Activated CD4-positive, CD25-positive, alpha-beta regulatory T cell treated with anti-CD3 and anti-CD28 coated beads, Interleukin-2, amount 50 U/mL, for 72 hours (primary cell): ENCODE measurements around the gene ASB1.
"Not testable (repeated sequence)": the region's sequence is repeated elsewhere in the genome, so short reads cannot be mapped to it uniquely, and the experiment has no call there.

Experiments used
- DNase-seq: peaks from one replicate; pipeline ENCODE4 v3.0.0; 2021

ASB1 gene

DNA sequence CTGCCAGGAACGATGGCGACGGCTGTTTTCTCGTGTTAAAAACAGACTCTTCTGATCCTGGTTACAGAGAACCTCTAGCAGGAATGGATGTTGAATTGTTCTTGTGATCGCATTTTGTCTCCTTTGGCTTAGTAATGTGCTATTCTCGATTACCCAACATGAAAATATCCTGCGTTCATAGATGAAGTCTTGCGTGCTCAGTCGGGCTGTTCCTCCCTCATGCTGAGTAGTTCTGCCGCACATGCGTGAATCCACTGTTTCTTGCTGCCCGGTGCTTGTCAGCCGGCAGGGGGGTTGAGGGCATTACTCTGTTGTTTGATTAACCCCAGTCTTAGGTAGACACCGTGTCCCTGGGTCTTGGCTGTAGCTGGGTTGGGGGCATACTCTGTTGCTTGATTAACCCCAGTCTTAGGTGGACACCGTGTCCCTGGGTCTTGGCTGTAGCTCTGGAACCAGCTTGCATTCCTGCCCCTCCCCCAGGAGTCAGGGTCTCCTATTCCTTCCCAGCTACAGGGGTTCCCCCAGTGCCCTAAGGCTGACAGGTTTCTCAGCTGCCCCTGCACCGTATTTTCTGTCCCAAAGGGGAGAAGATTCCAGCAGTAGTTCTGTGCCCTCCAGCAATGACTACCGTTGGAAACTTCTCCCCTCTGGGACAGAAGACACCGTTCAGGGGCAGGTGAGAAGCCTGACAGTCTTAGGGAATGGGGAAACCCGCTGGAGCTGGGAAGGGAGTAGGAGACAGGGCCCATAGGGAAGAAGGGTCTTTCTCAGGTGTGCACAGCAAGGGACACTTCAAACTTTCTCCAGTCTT lies 22.1 kb upstream of the ASB1 start:
- DNase-seq, result no peak

DNA sequence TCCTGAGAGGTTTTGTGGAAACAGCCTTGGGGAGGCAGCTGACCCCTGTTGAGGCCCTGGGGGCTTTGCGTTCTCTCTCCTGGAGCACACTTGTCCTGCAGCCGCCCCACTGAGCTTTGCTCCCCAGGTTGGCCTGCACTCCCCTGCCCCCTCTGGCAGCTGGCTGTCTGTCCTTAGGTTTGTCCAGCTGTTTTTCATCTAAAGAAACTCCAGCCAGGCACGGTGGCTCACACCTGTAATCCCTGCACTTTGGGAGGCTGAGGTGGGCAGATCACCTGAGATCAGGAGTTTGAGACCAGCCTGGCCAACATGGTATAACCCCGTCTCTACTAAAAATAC lies 21.5 kb upstream of the ASB1 start:
- DNase-seq, result not testable (repeated sequence)

DNA sequence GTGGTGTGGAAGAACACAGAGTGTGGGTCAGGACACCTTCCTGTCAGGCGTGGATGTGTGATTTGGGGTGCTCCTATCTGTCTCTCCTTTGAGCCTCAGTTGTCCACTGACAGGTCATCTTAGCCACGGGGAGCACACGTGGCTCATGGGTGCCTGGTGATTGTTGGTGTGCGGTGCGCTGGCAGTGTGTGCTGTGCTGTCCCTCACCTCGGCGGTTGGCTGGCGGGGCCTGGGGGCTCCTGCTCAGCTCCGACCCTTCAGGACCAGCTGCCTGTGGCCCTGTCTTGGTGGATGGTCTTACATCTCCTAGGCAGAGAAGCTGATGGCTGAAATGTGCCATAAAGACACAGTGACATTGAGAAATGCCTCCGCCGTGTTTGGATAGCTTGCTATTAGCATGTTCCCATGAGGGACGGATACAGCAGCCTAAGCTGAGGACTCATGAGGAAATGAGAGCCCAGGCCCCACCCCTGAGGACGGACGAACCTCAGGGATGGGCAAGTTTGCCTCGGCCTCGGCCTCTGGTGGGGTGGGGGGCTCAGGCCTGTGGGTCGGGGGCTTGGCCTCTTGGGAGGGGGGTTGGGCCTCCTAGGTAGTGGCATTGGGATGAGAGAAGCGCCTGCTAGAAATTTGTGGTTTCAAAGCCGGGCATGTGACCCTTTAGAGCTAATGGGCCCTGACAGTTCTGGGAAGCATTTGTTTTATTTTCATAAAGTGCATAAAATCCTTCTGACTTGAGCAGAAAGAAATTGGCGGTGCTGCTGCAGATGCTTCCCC lies 20.3 kb upstream of the ASB1 start:
- no peak for DNase-seq

DNA sequence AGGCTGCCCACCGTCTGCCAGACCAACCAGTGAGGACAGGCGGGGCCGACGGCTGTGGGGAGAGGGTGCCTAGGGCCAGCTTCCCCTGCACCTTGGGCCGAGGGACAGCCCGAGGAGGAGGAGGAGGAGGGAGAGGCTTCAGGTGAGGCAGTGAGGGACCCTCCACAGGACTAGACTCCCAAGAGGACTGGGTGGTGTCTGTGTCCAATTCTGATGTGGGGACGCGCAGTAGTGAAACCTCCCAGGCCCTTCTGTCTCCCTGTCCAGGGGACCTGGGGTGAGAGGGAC lies 19.8 kb upstream of the ASB1 start:
- no peak for DNase-seq

DNA sequence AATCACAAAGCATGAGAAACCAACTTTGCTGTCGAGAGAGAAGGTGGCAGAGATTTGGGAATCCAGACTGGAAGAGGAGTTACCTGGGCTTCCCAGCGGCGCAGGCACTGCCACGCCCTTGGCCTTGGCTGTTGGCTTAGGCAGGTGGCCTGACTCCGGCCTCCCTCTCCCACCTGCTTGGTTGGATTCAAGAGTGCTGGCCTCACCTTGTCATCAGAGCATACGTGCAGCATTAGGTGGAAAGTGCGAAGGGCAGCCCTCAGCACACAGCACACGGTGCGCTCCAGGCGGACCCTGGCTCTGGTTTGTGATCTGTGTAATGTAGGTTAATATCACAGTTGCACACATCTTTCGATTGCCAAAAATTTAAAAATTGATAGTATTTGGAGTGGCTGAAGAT lies 19.2 kb upstream of the ASB1 start:
- DNase-seq, result no peak

DNA sequence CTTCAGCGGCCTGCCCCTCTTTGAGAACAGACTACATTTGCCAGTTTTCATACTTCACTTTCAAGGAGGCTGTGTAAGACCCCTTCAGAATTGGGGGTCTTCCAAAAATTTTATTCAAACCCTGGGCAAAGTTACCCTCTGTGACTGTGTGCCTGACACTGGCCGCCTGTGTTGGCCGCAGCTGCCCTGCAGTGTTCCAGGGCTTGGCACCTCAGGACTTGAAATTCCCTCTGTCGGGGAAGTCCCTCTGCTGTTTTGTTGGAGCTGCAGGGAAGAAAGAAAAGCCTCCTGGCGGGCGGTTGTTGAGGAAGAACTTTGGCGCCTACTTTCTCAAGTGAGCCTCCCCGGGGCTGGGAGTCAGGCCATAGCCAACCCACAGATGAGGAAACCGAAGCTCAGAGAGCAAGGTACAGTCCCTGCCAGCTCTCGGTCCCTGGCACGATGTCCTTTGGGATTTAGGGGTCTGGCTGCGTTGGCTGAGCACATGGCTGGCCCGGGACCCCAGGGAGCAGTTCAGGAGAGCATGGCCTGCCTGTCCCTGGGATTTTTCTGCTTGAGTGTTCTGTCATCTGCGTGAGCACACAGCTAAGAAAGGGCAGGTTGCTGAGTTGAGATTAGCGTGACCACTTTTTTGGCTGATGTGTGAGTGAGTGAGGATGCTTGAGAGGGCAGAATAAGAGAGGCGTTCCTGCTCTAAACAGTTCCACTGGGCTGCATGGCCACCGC lies 17.9 kb upstream of the ASB1 start:
- no peak for DNase-seq

DNA sequence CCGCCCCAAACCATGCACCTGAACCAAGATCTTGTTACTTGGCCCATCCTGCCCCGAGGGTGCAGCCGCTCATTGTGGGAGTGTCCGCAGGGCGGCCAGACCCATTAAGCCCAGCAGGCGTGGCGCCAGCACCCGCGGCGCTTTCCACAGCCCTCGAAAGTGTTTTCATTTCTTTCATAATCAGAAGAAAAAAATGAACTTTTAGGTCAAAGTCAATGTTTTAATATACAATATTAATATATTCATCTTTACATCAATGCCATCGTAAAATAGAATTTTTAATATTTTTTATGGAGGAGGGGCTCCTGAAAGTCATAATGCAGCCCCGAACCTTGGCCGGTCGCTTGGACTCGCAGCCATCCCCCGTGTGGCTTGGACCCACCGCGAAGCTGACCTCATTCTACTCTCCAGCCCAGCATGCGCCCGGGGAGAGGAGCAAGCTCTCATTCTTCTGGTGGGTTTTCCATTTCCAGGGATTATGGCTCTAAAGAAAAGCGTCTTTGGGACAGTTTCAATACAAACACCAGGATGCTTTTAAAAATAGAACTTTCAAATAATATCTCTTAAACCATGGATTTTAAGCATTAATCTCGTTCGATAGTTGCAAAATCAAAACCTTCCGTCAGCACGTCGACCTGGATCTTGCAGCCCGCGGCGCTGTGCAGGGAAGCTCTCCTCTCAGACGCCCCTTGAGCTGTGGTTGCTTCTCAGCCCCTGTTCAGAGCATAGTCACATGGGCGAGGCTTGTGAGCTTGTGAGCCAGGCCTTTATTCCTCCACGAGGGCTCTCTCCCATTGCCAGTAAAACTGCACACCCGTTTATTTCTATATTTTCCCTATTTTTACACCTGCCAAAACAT lies 17.2 kb upstream of the ASB1 start:
- no peak for DNase-seq

DNA sequence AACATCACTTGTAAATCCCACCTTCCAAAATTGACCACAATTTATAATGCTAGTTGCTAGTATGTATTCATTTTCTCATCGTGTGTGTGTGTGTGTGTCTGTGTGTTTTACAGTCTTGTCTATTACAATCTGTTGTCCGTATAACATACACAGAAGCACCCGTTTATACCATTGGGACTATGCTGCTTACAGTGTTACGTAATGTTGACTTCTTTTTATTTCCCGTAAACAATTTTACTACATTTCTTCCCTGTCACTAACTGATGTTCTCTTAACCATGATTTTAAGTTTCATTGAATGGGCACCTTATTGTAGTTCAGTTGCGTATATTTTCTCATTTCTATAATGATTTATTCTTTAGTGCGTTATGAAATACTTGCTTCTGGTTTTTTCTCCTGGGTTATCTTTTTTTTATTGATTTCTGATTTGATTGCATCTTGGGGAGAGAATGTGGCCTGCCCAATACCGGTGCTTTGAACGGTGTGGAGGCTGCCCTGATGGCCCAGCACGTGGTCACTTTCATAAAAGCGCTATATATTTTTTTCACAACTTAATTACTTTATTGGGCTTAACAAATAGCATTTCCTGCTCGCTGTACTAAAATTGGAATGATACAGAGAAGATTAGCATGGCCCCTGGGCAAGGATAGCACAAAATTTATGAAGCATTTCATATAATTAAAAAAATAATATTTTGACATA lies 14.5 kb upstream of the ASB1 start:
- no peak for DNase-seq

DNA sequence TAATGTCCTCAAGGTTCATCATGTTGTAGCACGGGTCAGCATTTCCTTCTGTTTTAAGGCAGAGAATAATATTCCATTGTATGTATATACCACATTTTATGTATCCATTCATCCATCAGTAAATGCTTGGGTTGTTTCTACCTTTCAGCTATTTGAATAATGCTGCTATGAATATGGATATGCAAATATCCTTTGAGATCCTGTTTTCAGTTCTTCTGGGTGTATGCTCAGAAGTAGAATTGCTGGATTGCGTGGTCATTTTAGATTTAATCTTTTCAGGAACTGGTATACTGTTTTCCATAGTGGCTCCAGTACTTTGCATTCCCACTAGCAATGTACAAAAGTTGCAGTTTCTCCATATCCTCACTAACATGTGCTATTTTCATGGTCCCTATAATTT lies 13.4 kb upstream of the ASB1 start:
- no peak for DNase-seq

DNA sequence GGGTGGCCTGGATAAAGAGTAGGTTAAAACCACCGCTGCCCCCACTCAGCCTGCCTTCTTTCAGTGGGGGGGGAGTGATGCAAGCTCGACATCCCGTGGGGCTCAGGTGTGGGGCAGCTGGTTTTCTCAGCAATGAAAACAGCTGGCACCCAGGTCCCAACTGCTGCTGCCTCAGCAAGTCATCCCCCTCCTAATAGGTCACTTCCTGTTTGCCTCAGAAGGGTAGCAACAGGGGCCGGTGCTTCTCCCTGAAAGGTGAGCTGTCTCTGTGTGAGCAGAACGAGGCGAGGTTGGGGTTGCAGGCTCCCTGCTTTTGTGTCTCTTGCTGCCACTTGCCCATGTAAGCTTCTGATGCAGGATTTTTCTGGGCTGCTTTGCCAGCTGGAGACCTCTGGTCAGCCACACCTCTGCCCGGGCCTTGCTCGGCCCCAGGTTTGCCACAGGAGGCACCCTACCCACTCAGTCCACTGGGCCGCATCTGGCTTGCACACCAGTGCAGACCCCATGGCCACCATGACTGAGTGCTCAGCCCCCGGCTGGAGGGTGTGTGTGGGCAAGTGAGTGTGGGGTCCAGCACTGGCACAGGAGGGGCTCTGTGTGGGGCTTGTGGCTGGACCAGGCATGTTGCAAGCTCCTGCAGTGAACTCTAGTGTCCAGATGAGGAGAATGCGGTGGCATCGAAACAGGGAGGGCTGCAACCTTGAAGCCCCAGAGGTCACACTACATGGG lies 11.5 kb upstream of the ASB1 start:
- peak; percentile 50 for DNase-seq

DNA sequence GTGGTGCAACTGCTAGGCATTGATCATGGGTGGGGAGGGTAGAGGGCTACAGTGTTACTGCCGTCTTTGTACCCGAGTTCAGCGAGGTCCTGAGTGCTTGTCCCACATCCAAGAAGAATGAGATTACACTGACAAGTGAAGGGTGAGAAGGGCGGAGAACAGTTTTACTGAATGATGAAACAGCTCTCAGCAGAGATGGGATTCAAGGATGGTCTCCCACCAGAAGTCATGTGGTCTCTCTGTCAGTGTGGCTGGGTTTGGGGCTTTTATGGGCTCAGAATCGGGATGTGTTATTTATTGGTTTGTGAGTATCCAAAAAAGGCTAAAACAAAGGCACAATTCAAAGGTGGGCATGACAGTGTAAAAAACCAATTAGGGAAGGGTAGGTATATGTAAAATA lies 10.8 kb upstream of the ASB1 start:
- DNase-seq, result no peak

DNA sequence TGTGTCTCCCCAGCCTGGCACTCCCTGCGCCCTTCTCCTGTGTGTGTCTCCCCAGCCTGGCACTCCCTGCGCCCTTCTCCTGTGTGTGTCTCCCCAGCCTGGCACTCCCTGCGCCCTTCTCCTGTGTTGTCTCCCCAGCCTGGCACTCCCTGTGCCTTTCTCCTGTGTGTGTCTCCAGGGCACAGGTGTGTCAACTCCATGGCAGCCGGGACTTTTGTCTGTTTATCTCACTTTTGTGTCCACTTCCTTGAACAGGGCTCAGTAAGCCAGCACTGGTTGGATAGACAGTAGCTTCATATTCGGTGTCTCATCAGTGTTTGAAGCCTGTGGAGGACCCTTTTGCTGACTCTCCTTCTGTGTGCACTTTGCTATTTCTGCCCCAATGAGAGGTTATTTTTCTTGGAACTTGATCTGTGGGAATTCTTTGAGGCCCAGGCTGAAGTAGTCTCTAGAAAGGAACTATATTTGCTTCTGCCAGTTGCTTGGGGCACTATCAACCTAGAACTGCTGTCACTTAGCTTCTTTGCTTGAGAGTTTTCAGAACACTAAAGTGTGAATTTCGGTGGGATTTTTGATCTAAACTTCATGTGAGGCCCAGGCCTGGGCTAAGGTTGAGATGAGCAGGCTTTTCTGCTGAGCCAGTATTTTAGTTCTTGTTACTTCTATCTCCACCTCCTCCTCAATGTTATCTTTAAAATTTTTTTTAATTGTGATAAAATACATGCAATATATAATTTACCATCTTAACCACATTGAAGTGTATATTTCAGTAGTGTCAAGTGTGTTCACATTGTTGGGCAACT lies 8.3 kb upstream of the ASB1 start:
- no peak for DNase-seq

DNA sequence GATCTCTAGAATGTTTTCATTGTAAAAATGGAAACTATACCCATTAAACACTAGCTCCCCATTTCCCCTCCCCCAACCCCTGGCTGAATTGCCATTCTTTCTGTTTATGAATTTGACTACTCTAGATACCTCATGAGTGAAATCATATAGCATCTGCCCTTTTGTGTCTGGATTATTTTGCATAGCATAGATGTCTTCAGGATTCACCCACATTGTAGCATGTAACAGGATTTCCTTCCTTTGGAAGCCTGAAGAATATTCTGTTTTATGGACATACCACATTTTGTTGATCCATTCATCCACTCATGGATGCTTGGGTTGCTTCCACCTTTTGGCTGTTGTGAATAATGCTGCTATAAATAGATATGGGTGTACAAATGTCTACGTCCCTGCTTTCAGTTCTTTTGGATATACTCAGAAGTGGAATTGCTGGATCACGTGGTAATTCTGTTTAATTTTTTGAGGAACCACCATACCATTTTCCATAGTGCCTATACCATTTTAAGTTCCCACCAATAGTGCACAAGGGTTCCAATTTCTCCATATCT lies 7.7 kb upstream of the ASB1 start:
- DNase-seq, result no peak

DNA sequence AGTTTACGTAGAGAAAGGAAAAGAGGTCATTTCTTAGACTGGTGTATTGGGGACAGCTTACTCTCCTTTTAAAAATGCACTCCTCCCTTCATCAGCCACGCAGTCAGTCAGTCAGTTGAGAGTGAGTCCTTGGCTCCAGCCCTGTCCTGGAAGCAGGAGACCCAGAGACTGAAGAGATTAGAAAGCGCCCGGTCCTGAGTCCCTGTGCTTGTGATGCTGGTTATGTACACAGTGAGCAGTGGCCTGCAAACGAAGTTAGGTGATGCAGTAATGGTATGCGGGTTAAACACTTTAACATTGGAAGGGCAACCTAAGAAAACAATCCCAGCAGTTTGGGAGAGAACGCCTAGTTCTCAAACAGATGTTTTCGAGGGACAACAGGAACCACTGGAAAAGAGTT lies 6.3 kb upstream of the ASB1 start:
- DNase-seq, result no peak

DNA sequence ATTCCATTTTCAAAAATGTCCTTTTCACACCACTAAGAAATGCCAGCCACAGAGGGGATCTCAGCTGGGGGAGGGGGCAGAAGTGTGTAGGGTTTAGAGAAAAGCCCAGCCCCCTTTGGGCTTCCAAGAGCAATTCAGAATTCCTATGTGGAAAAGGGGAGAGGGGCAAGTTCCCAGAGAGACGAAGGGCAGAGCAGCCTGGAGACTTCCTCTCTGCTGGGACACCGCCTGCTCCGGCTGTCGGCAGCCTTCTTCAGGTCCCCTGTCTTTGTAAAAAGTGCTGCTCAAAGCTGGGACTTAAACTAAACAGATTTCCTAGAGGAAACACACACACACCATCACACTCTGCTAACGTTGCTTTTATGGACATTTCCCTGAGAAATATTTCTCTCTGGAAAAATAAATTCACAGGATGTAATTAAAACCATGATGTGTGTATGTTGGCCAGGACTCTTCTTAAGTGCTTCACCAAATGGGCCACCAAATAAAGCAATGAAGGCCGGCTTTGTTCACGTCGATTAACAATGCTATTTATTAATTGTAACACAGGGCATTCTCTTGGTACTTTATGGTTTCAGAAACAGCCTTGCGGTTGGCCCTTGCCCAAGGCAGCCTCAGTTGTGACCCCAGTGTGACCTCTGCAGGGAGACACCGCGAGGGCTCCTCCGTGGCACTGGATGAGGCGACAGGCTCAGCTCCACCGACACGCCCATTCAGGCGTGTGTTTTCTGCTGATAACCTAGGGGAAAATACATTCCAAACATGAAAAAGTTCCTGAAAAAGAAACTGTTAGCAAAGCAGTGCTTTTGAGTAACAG lies 5.6 kb upstream of the ASB1 start:
- no peak for DNase-seq

DNA sequence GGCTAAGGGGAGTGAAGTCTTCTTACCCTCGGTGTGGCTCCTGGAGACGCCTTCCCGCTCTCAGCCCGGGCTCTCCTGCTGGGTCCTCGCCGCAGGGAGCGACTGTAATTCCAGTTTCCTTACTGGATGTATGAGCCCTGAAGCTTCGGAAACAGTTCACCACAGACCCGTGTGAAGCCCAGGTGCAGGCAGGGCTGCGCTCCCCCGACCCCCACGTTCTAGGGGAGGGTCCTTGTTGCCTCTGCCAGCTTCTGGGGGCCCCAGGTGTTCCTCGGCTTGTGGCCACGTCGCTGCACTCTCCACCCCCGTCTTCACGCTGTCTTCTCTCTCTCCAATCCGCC lies 5.1 kb upstream of the ASB1 start:
- DNase-seq, result no peak

DNA sequence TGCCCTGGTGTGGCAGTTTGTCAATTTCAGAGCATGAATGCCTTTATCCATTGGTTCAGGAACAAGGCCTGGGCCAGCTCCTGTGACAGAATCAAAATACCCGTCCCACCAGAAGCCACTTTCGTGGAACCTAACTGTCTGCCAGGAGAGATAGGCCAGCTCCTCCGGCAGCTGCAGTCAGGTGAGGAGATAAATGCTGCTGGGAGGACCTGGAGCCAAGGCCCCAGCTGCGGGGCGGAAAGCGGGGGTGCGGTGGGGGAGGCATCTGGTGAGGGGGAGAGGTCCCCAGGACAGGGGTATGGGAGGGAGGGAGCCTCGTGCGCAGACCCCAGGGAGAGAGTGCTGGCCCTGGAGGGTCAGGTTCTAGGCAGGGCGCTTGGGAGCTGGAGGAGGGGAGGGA lies 4.4 kb upstream of the ASB1 start:
- DNase-seq, result no peak

DNA sequence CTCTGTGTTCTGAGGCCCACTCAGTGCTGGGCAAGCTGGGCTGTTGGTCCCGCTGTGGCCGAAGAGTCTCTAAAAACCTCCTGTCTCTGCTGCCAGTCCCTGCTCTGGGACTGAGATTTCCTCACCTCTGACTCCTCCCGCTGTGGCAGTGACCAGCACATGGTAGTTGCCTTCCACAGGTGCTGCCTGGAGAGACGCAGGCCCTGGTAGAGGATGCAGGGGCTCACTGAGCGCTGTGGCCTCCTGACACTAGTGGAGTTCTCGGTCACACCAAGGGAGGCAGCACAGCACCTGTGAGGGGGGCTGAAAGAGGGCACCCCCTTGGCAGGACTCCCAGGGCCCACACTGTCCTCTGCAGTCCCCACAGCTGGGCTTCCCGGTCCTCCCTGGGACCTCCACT lies 3.8 kb upstream of the ASB1 start:
- no peak for DNase-seq

DNA sequence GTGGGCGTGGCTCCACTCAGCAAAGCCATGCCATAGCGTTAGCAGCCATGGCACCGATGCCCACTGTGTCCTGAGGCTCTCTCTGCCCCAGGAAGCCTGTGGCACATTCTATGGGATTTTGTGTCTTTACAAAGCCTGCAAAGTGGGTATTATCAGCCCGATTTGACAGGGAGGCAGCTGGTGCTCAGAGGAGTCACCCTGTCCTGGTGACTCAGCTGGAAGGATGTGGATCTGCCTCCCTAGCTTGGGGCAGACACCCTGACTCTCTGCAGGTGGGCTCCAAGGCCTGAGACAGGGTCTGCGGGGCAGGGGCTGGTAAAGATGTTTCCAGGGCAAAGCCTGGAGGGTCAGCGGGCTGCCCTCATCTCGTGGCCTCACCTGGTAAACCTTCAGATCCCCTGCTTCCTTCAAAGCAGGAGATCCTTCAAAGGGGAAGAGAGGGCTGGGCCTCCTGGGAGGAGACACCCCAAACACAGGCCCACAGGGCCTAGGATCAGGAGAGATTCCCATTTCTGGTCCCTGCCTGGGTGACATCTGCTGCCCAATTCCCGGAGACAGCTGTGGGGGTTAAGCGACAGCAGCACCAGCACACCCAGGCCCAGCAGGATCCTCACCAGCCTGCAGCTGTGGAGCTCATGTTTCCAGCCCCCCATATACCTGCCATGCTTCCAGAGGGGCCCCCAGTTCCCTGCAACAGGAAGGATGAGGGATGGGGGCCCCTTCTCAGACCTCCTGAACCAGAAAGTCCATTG lies 3.0 kb upstream of the ASB1 start:
- DNase-seq, result no peak
